ENCODE data around the gene SHH.

- no peak for TF ChIP-seq CTCF (conservative IDR thresholded peaks at IDR 0.05; ENCODE audit: low read depth, low read length)
- TF ChIP-seq CHD1 (IDR thresholded peaks at IDR 0.05; ENCODE audit: low read depth, low read length) = no peak
- TF ChIP-seq RAD21 (IDR thresholded peaks at IDR 0.05; ENCODE audit: low read length) = no peak
- no peak for TF ChIP-seq BHLHE40 (IDR thresholded peaks at IDR 0.05; ENCODE audit: low read depth, low read length)
- TF ChIP-seq RCOR1 (IDR thresholded peaks at IDR 0.05; ENCODE audit: insufficient replicate concordance, low read length) = no peak
- no peak for TF ChIP-seq SMC3 (IDR thresholded peaks at IDR 0.05; ENCODE audit: low read depth, low read length)
- TF ChIP-seq MXI1 (IDR thresholded peaks at IDR 0.05; ENCODE audit: borderline replicate concordance, low read depth, low read length) = no peak
- TF ChIP-seq POLR2A (IDR thresholded peaks at IDR 0.05; ENCODE audit: low read depth, low read length) = no peak
Observed at GRCh38 chr7:155850001-155850436, 37.8 kb upstream of the SHH start.
